ENCODE results near the gene LDLRAD3.
"Not testable (repeated sequence)": the region's sequence is repeated elsewhere in the genome, so short reads cannot be mapped to it uniquely, and the experiment has no call there.

The LDLRAD3 gene

GRCh38 chr11:35986947-35987346 is 43.1 kb downstream of the LDLRAD3 start:
- in situ Hi-C loops (cut with HindIII; ENCODE audit: low sequenced_read_pairs): no loop called here

DNA sequence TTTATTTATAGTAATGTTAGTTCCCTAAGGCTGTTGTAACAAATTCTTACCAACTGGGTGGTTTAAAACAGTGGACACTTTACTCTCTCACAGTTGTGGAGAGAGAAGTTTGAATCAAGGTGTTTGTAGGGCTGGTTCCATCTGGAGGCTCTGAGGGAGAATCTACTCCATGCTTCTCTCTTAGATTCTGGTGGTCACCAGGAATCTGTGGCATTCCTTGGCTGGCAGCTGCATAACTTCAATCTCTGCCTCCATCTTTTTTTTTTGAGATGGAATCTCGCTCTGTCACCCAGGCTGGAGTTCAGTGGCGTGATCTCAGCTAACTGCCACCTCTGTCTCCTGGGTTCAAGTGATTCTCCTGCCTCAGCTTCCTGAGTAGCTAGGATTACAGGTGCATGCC is 46.3 kb downstream of the LDLRAD3 start:
- in situ Hi-C loops (cut with HindIII; ENCODE audit: low sequenced_read_pairs): no loop called here

- in situ Hi-C loops (cut with HindIII; ENCODE audit: low sequenced_read_pairs): no loop called here
Measured at GRCh38 chr11:35990816-35991215, 47.0 kb downstream of the LDLRAD3 start.

- in situ Hi-C loops (cut with HindIII; ENCODE audit: low sequenced_read_pairs): no loop called here
Measured at GRCh38 chr11:35992548-35992947, 48.7 kb downstream of the LDLRAD3 start.

DNA sequence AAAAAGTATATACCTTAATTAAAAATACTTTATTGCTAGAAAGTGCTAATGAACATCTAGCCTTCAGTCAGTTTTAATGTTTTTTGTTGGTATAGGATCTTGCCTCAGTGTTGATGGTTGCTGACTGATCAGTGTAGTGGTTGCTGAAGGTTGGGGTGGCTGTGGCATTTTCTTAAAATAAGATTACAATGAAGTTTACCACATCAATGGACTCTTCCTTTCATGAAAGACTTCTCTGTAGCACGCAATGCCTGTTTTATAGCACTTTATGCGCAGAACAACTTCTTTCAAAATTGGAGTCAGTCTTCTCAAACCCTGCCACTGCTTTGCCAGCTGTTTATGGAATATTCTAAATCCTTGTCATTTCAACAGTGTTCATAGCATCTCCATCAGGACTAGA is 50.6 kb downstream of the LDLRAD3 start:
- in situ Hi-C loops (cut with HindIII; ENCODE audit: low sequenced_read_pairs): no loop called here

DNA sequence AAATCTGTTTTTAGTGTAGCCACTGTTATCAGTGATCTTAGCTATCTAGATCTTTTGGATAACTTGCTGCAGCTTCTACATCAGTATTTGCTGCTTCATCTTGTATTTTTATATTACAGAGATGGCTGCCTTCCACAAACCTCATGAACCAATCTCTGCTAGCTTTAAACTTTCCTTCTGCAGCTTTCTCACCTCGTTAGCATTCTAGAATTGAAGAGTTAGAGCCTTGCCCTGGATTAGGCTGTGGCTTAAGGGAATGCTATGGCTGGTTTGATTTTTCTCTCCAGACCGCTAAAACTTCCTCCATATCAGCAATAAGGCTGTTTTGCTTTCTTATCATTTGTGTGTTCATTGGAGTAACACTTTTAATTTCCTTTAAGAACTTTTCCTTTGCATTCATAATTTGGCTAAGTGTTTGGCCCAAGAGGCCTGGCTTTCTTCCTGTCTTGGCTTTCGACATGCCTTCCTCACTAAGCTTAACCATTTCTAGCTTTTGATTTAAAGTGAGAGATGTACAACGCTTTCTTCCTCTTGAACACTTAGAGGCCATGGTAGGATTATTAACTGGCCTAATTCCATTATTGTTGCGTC is 51.9 kb downstream of the LDLRAD3 start:
- in situ Hi-C loops (cut with HindIII; ENCODE audit: low sequenced_read_pairs): no loop called here

- in situ Hi-C loops (cut with HindIII; ENCODE audit: low sequenced_read_pairs): no loop called here
Measured at GRCh38 chr11:35997902-35998520, 54.1 kb downstream of the LDLRAD3 start.

DNA sequence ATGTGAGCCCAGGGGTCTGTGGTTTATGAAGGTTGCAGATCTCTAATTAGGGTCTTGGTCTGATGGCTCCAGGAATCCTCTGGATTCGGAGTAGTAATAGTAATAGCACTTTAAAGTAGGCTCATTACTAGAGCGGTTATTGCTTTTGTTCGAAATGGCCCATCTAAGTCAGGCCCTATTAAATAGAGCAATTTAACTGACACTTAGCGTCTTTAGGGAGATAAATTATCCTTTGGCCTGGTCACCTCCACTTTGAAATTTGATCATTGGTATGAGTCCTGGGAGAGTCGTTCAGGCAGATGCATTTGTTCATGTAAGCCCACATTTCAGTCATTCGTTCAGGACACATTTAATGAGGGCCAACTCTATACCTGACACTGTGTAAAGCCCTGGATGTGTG is 54.8 kb downstream of the LDLRAD3 start:
- in situ Hi-C loops (cut with HindIII; ENCODE audit: low sequenced_read_pairs): no loop called here

- in situ Hi-C loops (cut with HindIII; ENCODE audit: low sequenced_read_pairs): loop anchor here (10.0 kb wide), 1 partner anchor 46 kb away; no protein-coding TSS in a partner anchor
Measured at GRCh38 chr11:36000616-36001190, 56.8 kb downstream of the LDLRAD3 start.

GRCh38 chr11:36002196-36002595 is 58.3 kb downstream of the LDLRAD3 start:
- in situ Hi-C loops (cut with HindIII; ENCODE audit: low sequenced_read_pairs): loop anchor here (10.0 kb wide), 1 partner anchor 47 kb away; no protein-coding TSS in a partner anchor

GRCh38 chr11:36002796-36003195 is 58.9 kb downstream of the LDLRAD3 start:
- in situ Hi-C loops (cut with HindIII; ENCODE audit: low sequenced_read_pairs): loop anchor here (10.0 kb wide), 1 partner anchor 48 kb away; no protein-coding TSS in a partner anchor

DNA sequence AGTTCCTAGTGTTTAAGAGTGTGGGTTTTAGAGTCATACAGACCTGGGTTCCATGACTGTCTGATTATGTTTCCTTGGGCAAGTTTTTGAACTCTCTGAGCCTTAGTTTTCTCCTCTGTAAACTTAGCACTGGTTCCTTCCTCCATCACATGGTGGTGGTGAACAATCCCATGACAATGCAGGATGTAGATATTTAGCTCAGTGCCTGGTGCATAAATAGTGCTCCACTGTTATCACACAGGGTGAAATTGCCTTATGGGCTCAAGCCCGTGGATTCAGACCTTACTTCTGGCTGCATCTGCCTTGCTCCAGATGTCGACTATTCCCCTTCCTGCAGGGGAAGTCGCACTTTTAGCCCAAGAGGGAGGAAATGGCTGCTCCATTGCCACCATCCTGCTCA is 62.7 kb downstream of the LDLRAD3 start:
- in situ Hi-C loops (cut with HindIII; ENCODE audit: low sequenced_read_pairs): loop anchor here (10.0 kb wide), 1 partner anchor 52 kb away; no protein-coding TSS in a partner anchor

DNA sequence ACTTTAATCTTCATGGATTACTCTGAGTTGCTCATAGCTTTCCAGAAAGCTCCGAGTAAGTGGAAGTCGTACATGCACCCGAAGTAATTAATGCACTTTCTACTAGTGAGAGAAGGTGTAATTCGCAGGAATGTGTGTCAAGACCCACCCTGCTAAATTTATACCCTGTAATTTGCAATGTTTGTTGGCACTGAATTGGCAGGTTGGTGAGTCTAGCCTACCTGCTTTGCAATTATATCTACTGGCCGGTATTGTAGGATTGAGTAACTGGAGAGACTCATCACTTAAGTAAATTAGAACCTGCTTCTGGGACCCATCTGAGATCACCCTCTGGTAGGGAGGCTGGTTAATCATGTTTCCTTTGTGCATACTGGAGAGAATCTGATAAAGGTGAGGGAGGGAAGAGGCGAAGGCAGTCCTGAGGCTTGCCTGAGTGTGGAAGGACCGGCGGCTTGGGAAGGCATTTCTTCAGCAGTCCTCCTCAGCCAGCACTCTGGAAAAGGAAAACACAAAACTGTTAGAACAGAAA is 63.3 kb downstream of the LDLRAD3 start:
- in situ Hi-C loops (cut with HindIII; ENCODE audit: low sequenced_read_pairs): loop anchor here (10.0 kb wide), 1 partner anchor 52 kb away; no protein-coding TSS in a partner anchor

GRCh38 chr11:36008584-36008983 is 64.7 kb downstream of the LDLRAD3 start:
- in situ Hi-C loops (cut with HindIII; ENCODE audit: low sequenced_read_pairs): loop anchor here (10.0 kb wide), 1 partner anchor 54 kb away; no protein-coding TSS in a partner anchor

DNA sequence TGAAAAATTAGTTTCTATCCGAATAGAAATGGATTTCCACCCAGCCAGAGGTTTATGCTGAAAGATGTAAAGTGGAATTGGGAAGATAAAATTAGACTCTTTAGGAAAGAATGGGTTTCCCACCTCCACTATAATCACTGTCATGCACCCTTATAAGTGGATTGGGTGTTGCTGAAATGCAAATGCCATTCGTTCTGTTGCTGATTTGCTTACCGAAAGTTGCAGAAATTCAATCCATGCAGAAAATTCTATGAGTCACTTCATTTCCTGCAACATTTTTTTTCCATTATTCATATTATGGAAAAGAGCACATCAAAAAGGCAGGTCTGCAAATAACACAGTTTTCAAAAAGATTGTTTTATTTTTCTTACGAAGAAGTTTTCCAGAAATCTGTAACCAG is 65.6 kb downstream of the LDLRAD3 start:
- in situ Hi-C loops (cut with HindIII; ENCODE audit: low sequenced_read_pairs): loop anchor here (10.0 kb wide), 1 partner anchor 55 kb away; no protein-coding TSS in a partner anchor

GRCh38 chr11:36010010-36010740 is 66.3 kb downstream of the LDLRAD3 start:
- in situ Hi-C loops (cut with HindIII; ENCODE audit: low sequenced_read_pairs): no loop called here

DNA sequence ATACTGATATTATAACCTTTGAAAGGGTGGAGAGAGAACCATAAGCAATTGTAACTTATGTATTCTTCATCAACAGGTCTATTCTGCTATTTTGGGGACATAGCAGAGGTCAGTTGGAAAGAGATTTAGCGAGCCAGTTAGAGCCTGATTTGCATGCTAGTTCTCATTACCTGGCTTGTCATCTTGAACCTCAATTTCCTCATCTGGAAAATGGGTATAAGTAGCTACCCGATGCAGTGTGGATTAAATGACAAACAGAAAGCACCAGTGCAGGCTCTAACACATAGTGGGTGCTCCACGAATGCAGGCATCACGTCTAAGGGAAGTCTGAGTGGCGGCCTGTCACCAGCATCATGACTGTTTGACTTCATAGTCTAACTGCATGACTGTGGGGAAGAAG is 67.7 kb downstream of the LDLRAD3 start:
- in situ Hi-C loops (cut with HindIII; ENCODE audit: low sequenced_read_pairs): no loop called here

GRCh38 chr11:36012455-36012854 is 68.6 kb downstream of the LDLRAD3 start:
- in situ Hi-C loops (cut with HindIII; ENCODE audit: low sequenced_read_pairs): no loop called here

DNA sequence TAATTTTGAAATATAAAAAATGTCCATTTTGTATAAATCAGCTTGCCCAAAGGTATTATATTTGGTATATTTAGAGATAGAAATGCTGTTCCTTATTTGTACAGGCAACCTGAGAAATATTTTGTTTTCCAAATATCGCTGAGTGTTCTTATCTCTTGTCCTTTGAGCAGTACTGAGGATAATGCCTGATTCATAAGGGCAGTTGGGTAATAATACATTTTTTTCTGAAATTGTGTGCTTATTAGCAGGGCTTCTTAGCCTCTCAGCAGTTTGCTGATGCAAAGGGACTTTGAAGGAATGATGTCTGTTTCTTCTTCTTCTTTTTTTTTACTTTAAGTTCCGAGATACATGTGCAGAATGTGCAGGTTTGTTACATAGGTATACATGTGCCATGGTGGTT is 69.1 kb downstream of the LDLRAD3 start:
- in situ Hi-C loops (cut with HindIII; ENCODE audit: low sequenced_read_pairs): no loop called here

DNA sequence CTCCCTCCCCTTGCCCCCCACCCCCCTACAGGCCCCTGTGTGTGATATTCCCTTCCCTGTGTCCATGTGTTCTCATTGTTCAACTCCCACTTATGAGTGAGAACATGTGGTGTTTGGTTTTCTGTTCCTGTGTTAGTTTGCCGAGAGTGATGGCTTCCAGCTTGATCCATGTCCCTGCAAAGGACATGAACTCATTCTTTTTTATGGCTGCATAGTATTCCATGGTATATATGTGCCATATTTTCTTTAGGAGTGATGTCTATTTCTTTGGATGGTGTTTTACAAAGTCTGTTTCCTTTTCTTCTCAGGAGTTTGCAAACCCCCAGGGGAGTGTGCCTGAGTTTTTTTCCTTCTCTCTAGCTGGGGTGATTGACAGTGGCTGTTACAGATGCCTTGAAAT is 69.6 kb downstream of the LDLRAD3 start:
- in situ Hi-C loops (cut with HindIII; ENCODE audit: low sequenced_read_pairs): not testable (repeated sequence)
